Retinal pigment epithelial cell (primary cell): ENCODE results near the gene LEO1.

Experiments
- DNase-seq: peaks from one replicate; pipeline ENCODE4 v3.0.0-alpha.2; 2010; ENCODE audit warnings: low read depth
- H3K4me3 ChIP-seq: 2 replicates; pipeline ENCODE4 v1.5.1; 2011; ENCODE audit warnings: mild to moderate bottlenecking, low read length, control low read depth, moderate library complexity
- TF ChIP-seq, protein P1 (sequence below): conservative IDR thresholded peaks from 2 replicates; pipeline ENCODE4 v1.5.1; 2011; ENCODE audit warnings: low read depth, low read length, control low read depth, inconsistent platforms

The LEO1 gene

DNA sequence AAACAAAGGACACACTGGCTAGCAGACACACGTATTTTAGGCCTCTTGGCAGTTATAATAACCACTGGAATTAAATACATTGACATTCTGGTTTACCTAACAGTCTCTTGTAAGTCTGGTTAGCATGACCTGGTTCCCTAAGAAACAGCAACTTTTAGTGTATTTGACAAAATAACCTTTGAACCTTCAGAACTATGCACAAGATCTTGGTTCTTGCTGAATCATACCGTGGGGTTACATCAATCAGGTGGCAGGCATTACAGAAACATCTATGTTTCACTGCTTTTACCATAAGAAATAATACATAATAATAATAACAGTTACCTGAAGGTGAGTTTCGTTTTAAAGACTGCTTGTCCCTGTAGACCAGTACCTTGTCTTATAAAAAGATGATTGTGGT, 18.8 kb downstream of the LEO1 start:
- no peak overlapping the region for H3K4me3 ChIP-seq
- no peak for DNase-seq
- TF ChIP-seq, protein P1, sequence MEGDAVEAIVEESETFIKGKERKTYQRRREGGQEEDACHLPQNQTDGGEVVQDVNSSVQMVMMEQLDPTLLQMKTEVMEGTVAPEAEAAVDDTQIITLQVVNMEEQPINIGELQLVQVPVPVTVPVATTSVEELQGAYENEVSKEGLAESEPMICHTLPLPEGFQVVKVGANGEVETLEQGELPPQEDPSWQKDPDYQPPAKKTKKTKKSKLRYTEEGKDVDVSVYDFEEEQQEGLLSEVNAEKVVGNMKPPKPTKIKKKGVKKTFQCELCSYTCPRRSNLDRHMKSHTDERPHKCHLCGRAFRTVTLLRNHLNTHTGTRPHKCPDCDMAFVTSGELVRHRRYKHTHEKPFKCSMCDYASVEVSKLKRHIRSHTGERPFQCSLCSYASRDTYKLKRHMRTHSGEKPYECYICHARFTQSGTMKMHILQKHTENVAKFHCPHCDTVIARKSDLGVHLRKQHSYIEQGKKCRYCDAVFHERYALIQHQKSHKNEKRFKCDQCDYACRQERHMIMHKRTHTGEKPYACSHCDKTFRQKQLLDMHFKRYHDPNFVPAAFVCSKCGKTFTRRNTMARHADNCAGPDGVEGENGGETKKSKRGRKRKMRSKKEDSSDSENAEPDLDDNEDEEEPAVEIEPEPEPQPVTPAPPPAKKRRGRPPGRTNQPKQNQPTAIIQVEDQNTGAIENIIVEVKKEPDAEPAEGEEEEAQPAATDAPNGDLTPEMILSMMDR: no peak

DNA sequence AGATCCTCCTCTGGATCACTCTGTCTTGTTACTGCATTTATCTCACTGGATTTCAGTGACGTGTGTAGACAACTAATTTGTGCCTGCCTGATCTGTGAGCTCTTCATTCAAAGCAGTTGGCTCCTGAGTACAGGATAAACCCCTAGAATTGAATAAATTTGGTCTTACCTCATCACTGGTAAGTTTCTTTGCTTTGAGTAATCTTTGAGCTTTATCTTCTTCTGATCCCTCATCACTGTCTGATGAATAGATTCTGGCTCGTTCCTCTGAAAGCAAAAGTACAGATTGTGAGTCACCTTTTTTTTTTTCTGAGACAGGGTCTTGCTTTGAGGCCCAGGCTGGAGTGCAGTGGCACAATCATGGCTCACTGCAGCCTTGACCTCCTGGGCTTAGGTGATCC, 24.5 kb downstream of the LEO1 start:
- no peak overlapping the region for H3K4me3 ChIP-seq
- DNase-seq: no peak
- TF ChIP-seq, protein P1: no peak

DNA sequence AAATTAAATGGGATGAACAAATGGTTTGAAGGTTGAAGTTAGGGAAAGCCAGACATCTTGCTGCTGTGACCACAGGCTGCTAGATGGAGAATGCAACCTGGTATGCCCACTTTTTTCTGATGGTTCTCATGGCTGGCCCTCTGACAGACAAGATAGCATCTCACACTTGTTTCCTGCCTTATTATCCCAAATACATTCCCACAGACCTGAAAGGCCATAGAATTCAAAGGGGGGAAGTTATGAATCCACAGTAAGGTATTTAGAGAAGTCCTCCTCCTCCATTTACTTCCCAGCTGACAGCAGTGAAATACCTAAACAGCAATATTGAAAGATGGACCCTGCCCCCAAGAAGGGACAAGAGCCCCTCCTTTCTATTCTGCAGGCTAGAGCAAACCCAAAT, 32.4 kb downstream of the LEO1 start:
- H3K4me3 ChIP-seq: no peak overlapping the region
- DNase-seq: no peak
- TF ChIP-seq, protein P1: no peak

DNA sequence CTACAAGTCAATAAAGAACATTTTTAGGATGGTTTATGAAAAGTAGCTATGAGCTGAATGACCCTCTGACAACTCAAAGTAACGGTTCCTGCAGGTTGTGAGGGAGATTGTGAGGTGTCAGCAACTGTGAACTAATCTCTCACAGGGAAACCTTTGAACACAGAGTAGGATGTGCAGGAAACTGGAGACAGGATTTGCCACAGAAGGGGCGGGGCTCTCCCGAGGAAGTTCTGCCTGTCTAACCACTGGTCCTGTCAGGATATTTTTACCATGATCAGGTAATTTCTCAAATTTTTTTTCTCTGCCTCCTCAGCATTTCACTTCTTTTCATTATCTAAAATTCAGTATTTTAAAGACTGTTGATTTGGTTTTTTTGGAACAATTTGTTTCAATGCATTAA, 33.3 kb downstream of the LEO1 start:
- TF ChIP-seq, protein P1: no peak
- no peak for DNase-seq
- no peak overlapping the region for H3K4me3 ChIP-seq

DNA sequence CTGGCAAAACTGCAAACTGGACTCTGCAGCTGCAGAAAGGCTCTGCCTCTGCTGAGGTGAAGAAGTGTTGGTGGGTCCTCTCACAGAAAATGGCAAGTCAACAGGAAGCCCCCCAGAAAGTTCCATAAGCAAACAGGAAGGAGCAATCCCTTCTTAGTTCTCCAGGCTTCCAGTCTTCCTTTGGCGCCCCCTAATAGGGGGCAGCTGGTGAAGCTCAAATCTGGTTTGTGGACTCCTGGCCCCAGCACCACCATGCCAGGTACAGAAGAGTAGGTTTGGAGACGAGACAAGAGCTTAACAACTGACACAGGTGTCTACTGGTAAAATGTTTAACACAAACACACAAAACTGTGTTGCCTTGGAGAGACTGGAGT, 35.5 kb downstream of the LEO1 start:
- TF ChIP-seq, protein P1: no peak
- H3K4me3 ChIP-seq: no peak overlapping the region
- no peak for DNase-seq

DNA sequence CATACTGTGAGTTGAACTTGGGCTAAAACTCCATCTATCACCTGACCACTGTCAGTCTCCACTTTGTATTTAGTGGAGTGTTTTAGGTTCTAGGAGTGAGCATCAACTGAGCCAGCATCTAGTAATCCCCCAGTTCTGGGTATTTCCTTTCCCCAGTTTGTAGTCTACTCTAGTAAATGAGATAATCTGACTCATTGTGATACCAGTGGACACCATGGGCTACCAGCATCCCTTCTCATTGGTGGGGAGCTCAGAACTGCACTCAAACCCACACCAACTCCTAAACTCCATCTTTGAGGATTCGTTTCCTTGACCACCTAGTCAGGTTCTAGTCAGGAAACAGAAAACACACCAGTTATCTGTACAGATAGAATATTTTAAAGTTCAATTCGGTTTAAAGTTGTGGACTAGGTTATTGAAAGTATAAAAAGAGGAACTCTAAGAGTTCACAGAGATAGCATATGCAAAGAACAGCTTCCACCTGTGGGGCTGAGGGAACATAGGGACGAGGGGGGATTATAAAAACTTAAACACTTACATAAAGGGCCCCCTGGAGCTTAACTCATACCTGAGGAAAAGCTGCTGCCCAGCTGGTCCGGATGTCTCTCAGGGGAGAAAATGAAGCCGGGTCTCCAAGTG, 36.0 kb downstream of the LEO1 start:
- no peak for DNase-seq
- TF ChIP-seq, protein P1: no peak

DNA sequence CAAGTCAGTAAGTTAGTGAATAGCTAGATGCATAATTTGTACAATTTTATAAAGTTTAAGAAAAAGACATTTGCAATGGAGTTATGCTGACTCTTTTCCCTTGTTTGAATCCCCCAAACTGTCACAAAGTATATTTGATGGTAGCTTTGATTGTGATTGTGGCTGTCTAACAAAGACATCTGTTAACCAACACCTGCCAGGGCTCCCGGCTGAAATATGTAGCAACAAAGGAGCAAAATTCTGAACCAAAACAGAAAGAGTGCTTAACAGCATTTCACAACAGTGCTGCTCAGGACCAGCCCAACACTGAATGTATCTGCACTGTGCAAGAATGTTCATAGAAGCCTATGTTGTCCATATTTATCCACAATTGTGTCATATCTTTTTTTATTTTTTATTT, 39.4 kb downstream of the LEO1 start:
- no peak for DNase-seq
- no peak overlapping the region for H3K4me3 ChIP-seq
- TF ChIP-seq, protein P1: no peak

More for the DNA sequence above, 36.0 kb downstream of the LEO1 start:
- no peak overlapping the region for H3K4me3 ChIP-seq
